ENCODE data around the gene DOK7. TPM values are rescaled to one million over a fixed set of nuclear protein-coding genes. Genes with fewer than 3 reads are reported as not detected.
"Not testable (repeated sequence)": the region's sequence is repeated elsewhere in the genome, so short reads cannot be mapped to it uniquely, and the experiment has no call there.

DOK7 gene
- total RNA-seq, 1 experiment from 2014 or later: 5.3 TPM

DNA sequence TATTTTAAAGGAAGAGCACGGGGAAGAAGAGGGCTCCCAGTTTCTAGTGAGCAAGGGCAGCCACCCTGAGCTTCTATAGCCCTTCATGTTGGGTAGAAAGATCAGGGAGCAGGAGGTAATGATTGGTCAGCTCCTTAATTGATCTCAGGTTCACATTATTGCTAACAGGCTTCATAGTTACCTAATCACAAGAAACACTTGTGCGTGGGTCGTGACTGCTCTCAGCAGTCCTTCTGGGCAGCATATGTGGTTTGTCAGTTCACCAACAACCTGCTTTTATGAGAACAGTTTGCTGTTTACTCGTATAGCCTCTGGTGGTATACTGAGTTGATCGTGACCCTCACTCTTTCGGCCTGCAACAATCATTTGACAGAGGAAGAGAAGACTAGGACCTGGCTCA, 4.7 kb upstream of the DOK7 start:
- intact Hi-C loops (cut with micrococcal nuclease): no loop called here
- no TSS peak for BruUV-seq (replicated peaks)
- Mint-ChIP-seq H3K27ac (ENCODE audit: low read depth, unreplicated experiment) (no peak overlapping the region), H3K4me1 (ENCODE audit: insufficient read depth, unreplicated experiment) (peaks cover 6% of the 10 kb centered on the region), H3K4me3 (ENCODE audit: unreplicated experiment) (no peak overlapping the region), H3K27me3 (ENCODE audit: insufficient read depth, unreplicated experiment) (peaks cover 11% of the 10 kb centered on the region), H3K36me3 (ENCODE audit: insufficient read depth, unreplicated experiment) (no peaks in the 10 kb centered on the region), H3K9me3 (ENCODE audit: unreplicated experiment) (no peaks in the 10 kb centered on the region)
- POLR2A ChIA-PET: interaction anchor here (0.6 kb wide), 1 partner anchor 102 kb away, joined by 3 read pairs; no protein-coding TSS in a partner anchor
- DNase-seq (ENCODE audit: unreplicated experiment): no peak
- CTCF ChIA-PET: interaction anchor here (0.6 to 1.8 kb wide), 2 partner anchors 22 to 23 kb away, joined by 4 to 10 read pairs; no protein-coding TSS in a partner anchor
- TF ChIP-seq, protein P1, sequence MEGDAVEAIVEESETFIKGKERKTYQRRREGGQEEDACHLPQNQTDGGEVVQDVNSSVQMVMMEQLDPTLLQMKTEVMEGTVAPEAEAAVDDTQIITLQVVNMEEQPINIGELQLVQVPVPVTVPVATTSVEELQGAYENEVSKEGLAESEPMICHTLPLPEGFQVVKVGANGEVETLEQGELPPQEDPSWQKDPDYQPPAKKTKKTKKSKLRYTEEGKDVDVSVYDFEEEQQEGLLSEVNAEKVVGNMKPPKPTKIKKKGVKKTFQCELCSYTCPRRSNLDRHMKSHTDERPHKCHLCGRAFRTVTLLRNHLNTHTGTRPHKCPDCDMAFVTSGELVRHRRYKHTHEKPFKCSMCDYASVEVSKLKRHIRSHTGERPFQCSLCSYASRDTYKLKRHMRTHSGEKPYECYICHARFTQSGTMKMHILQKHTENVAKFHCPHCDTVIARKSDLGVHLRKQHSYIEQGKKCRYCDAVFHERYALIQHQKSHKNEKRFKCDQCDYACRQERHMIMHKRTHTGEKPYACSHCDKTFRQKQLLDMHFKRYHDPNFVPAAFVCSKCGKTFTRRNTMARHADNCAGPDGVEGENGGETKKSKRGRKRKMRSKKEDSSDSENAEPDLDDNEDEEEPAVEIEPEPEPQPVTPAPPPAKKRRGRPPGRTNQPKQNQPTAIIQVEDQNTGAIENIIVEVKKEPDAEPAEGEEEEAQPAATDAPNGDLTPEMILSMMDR (IDR thresholded peaks at IDR 0.05; ENCODE audit: unreplicated experiment): no peak

DNA sequence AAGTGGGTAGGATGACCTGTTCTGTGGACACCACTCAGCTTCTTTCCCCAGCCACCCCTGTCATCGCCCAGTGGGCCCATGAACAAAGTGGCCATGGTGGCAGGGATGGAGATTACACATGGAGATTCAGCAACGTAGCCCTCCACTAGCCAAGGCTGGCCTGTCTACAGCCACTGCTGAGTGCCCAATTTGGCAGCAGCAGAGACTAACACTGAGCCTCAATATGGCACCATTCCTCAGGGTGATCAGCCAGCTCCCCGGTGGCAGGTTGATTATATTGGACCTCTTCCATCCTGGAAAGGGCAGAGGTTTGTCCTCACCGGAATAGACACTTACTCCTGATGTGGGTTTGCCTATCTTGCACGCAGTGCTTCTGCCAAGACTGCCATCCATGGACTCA, 4.0 kb upstream of the DOK7 start:
- intact Hi-C loops (cut with micrococcal nuclease); DNase-seq (ENCODE audit: unreplicated experiment); BruUV-seq (replicated peaks); POLR2A ChIA-PET; H3K9me3 Mint-ChIP-seq (ENCODE audit: unreplicated experiment); H3K4me1 Mint-ChIP-seq (ENCODE audit: insufficient read depth, unreplicated experiment); H3K36me3 Mint-ChIP-seq (ENCODE audit: insufficient read depth, unreplicated experiment); H3K4me3 Mint-ChIP-seq (ENCODE audit: unreplicated experiment); H3K27ac Mint-ChIP-seq (ENCODE audit: low read depth, unreplicated experiment): not testable (repeated sequence)
- peaks cover 11% of the 10 kb centered on the region for H3K27me3 Mint-ChIP-seq (ENCODE audit: insufficient read depth, unreplicated experiment)
- CTCF ChIA-PET: interaction anchor here (0.6 to 2.5 kb wide), 3 partner anchors 16 to 22 kb away, joined by 3 to 6 read pairs (median 4); no protein-coding TSS in a partner anchor

DNA sequence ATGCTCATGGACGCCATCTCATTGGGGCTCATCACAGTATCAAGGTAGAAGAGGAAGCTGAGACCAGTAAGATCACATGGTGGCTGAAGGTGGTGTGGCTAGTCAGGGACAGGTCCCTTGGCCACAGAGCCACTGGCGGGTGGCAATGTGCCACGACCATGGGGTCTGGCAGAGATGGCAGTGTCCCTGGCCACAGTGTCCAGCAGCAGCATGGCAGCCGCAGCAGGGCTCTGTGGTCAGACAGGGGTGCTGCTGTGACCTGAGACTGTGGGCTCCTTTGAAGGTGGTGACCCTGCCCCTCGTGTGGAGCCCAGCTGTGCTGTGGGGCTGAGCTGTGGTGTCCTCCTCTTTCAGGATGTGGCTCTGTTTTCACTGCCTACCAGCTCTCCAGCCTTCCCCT, 2.2 kb upstream of the DOK7 start:
- Mint-ChIP-seq H3K4me1 (ENCODE audit: insufficient read depth, unreplicated experiment) (peaks cover 6% of the 10 kb centered on the region), H3K27ac (ENCODE audit: low read depth, unreplicated experiment) (peak overlapping the region; percentile 64), H3K36me3 (ENCODE audit: insufficient read depth, unreplicated experiment) (no peaks in the 10 kb centered on the region), H3K4me3 (ENCODE audit: unreplicated experiment) (no peak overlapping the region), H3K27me3 (ENCODE audit: insufficient read depth, unreplicated experiment) (peaks cover 11% of the 10 kb centered on the region), H3K9me3 (ENCODE audit: unreplicated experiment) (no peaks in the 10 kb centered on the region)
- DNase-seq (ENCODE audit: unreplicated experiment): no peak
- TF ChIP-seq, protein P1 (IDR thresholded peaks at IDR 0.05; ENCODE audit: unreplicated experiment): no peak
- ChIA-PET POLR2A (interaction anchor here (0.9 to 1.0 kb wide), 3 partner anchors 8 to 76 kb away, joined by 3 to 4 read pairs (median 4); no protein-coding TSS in a partner anchor), CTCF (interaction anchor here (0.6 to 2.5 kb wide), 4 partner anchors 17 to 941 kb away, joined by 3 to 7 read pairs (median 5); no protein-coding TSS in a partner anchor)
- no TSS peak for BruUV-seq (replicated peaks)
- intact Hi-C loops (cut with micrococcal nuclease): no loop called here

DNA sequence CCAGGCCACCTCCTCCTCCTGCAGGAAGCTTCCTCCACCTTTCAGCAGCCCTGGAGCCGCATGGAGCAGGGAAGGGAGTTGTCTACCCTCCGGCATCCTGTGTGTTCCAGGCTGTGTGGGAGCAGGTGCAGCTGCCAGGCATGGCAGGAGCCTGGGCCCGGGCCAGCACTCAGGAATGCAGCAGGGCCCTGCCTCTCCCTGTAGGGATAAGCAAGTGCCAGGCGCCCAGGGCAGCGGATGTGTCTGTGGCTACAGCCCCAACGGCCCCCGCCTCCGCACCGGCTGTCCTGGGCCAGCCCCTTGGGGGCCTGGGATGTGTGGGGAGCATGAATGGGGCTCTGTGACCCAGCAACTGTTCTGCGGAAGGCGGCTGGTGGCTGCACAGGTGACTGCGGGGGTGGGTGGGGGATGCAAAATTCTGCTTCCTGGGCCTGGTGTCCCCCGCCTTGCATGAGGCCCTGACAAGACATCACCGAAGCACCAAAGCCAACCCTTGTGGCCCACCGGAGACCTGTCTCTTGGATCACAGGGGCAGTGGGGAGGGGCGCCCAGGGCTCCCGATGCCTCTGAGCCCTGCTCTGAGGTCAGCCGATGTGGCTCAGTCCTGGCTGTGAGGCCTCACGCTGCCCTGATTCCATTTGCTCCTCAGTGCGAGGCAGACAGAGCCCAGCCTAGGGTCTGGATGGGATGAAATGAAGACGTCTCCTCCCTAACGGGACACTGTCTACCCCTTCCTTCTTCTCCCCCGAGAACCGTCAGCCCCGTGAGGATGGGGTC, 1.4 kb upstream of the DOK7 start:
- DNase-seq (ENCODE audit: unreplicated experiment): peak; percentile 91
- H3K36me3 Mint-ChIP-seq (ENCODE audit: insufficient read depth, unreplicated experiment): no peaks in the 10 kb centered on the region

More for the DNA sequence above, 1.4 kb upstream of the DOK7 start:
- TF ChIP-seq, protein P1 (IDR thresholded peaks at IDR 0.05; ENCODE audit: unreplicated experiment): no peak
- Mint-ChIP-seq H3K9me3 (ENCODE audit: unreplicated experiment) (no peaks in the 10 kb centered on the region), H3K4me3 (ENCODE audit: unreplicated experiment) (no peak overlapping the region), H3K4me1 (ENCODE audit: insufficient read depth, unreplicated experiment) (peaks cover 6% of the 10 kb centered on the region), H3K27ac (ENCODE audit: low read depth, unreplicated experiment) (peak overlapping the region; percentile 64), H3K27me3 (ENCODE audit: insufficient read depth, unreplicated experiment) (peaks cover 11% of the 10 kb centered on the region)
- intact Hi-C loops (cut with micrococcal nuclease): no loop called here
- ChIA-PET CTCF (interaction anchor here (0.6 to 2.5 kb wide), 8 partner anchors 18 to 480 kb away, joined by 3 to 7 read pairs (median 4); no protein-coding TSS in a partner anchor), POLR2A (interaction anchor here (0.9 to 1.4 kb wide), 3 partner anchors 8 to 30 kb away, joined by 3 to 4 read pairs (median 4); no protein-coding TSS in a partner anchor)
- BruUV-seq (replicated peaks): no TSS peak

Measured in MCF 10A (cell line).